Measurements from ENCODE around the gene SHISAL2A. TPM values are rescaled to one million over a fixed set of nuclear protein-coding genes. Genes with fewer than 3 reads are reported as not detected.

SHISAL2A gene
- total RNA-seq, 6 donors from 2014 or later = 0.24 to 10.5 (median 3.0) TPM; not detected in 3

DNA sequence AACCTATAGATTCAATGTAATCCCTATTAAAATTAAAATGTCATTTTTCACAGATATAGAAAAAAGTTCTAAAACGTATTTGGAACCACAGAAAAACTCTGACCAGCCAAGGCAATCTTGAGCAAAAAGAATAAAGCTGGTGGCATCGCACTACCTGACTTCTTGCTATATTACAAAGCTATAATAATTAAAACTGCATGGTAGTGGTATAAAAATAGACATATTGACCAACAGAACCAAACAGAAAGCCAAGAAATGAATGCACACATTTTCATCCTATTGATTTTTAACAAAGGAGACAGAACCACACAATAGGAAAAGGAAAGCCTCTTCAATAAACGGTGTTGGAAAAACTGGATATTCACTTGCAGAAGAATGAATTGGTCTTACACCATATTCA lies 9.2 kb upstream of the SHISAL2A start:
- WGBS, 2 donors = 90 to 94% methylated on average over 3 of the region's 3 CpGs
- TF ChIP-seq EP300 (IDR thresholded peaks at IDR 0.05) (no peak), POLR2A (IDR thresholded peaks at IDR 0.05) (no peak), POLR2AphosphoS5 (IDR thresholded peaks at IDR 0.05) (no peak)
- TF ChIP-seq, protein P1, sequence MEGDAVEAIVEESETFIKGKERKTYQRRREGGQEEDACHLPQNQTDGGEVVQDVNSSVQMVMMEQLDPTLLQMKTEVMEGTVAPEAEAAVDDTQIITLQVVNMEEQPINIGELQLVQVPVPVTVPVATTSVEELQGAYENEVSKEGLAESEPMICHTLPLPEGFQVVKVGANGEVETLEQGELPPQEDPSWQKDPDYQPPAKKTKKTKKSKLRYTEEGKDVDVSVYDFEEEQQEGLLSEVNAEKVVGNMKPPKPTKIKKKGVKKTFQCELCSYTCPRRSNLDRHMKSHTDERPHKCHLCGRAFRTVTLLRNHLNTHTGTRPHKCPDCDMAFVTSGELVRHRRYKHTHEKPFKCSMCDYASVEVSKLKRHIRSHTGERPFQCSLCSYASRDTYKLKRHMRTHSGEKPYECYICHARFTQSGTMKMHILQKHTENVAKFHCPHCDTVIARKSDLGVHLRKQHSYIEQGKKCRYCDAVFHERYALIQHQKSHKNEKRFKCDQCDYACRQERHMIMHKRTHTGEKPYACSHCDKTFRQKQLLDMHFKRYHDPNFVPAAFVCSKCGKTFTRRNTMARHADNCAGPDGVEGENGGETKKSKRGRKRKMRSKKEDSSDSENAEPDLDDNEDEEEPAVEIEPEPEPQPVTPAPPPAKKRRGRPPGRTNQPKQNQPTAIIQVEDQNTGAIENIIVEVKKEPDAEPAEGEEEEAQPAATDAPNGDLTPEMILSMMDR (IDR thresholded peaks at IDR 0.05) = no peak

DNA sequence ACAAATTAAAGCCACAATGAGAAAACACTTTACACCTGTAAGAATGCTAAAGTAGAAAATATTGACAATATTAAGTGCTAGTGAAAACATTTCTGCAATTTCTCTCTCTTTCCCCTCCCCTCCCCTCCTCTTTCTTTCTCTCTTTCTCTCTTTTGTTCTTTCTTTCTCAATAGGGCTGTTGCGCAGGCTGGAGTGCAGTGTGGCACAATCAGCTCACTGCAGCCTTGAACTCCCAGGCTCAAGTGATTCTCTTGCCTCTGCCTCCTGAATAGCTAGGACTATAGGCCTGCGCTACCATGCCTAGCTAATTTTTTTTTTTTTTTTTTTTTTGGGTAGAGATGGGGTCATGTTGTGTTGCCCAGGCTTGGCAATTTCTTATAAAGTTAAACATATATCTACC lies 5.9 kb upstream of the SHISAL2A start:
- no peaks in the 10 kb centered on the region for H3K36me3 ChIP-seq
- WGBS, 2 donors = 83 to 88% methylated on average over 2 of the region's 2 CpGs

More for the DNA sequence above, 9.2 kb upstream of the SHISAL2A start:
- ATAC-seq (ENCODE audit: low FRiP score in 2 of 2) (no peak), DNase-seq (no peak)
- no peaks in the 10 kb centered on the region for H3K27me3 ChIP-seq
- H3K9me3 ChIP-seq = peaks cover 0 to 15% (median 5%) of the 10 kb centered on the region in 4 donors
- no peaks in the 10 kb centered on the region for H3K4me1 ChIP-seq
- H3K4me3 ChIP-seq = no peak overlapping the region
- H3K27ac ChIP-seq = no peak overlapping the region
- H3K36me3 ChIP-seq = no peaks in the 10 kb centered on the region

DNA sequence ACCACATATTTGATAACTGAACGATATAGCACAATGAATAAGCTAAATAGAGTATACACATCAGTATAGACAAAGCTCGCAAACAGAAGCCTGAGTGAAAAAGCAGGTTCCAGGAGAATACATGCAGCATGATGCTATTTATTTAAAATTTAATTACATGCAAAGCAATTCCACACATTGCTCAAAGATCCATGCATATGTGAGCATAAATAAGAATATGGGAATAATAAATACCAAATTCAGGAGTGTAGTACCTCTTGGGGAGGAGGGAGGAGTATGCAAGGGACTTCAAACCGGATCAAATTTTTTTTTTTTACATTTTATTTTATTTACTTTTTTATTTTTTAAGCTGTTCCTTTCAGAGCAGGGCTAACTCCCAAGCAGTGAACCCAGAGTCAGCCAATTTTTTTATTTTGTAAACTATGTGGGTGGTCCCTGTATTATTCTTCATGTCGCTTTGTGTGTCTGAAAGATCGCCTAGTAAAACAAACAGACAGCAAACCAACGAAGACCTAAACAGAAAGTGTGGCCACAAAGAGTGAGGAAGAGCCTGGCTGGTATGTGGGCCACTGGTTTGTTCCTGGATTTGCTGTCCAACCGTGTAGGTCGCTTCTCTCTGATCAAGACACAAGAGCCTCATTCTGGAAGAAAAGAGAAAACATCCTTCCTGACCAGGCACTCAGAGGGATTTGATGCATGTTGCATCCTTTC lies 4.2 kb upstream of the SHISAL2A start:
- Histone ChIP-seq H3K9me3 (no peaks in the 10 kb centered on the region), H3K27me3 (peaks cover 0 to 11% (median 5%) of the 10 kb centered on the region in 4 donors), H3K36me3 (no peaks in the 10 kb centered on the region), H3K4me1 (peaks cover 7 to 17% (median 13%) of the 10 kb centered on the region in 4 donors), H3K27ac (no peak overlapping the region), H3K4me3 (no peak overlapping the region)
- ATAC-seq (ENCODE audit: low FRiP score in 2 of 2) (no peak), DNase-seq (no peak)
- TF ChIP-seq, protein P1 (IDR thresholded peaks at IDR 0.05) = no peak
- TF ChIP-seq POLR2AphosphoS5 (IDR thresholded peaks at IDR 0.05) (no peak), EP300 (IDR thresholded peaks at IDR 0.05) (no peak), POLR2A (IDR thresholded peaks at IDR 0.05) (no peak)
- 59 to 74% methylated on average over 8 of the region's 8 CpGs for WGBS, 2 donors

More for the DNA sequence above, 5.9 kb upstream of the SHISAL2A start:
- no peak for DNase-seq
- Histone ChIP-seq H3K9me3 (peaks cover 0 to 7% (median 3%) of the 10 kb centered on the region in 4 donors), H3K4me1 (peaks cover 0 to under 1% (median 0%) of the 10 kb centered on the region in 4 donors), H3K27ac (no peak overlapping the region), H3K27me3 (no peaks in the 10 kb centered on the region), H3K4me3 (no peak overlapping the region)
- no peak for ATAC-seq (ENCODE audit: low FRiP score in 2 of 2)
- no peak for TF ChIP-seq POLR2AphosphoS5 (IDR thresholded peaks at IDR 0.05)
- TF ChIP-seq EP300 (IDR thresholded peaks at IDR 0.05) = no peak
- TF ChIP-seq, protein P1 (IDR thresholded peaks at IDR 0.05) = no peak
- TF ChIP-seq POLR2A (IDR thresholded peaks at IDR 0.05) = no peak

DNA sequence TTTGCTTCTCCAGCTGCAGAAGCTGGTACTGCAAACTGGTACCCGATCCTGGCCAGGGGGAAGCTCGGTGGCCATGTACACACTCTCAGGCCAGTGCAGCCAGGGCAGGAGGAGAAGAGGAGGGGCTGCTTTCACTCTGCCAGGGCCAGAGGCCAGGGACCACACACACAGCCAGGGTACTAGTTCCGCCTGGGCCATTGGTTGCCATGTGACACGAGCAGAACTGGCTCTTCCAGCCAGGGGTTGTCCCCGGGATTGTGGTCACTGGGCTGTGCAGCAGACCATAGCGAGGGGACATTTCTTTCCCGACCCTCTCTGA lies 3.7 kb upstream of the SHISAL2A start:
- H3K9me3 ChIP-seq = no peaks in the 10 kb centered on the region
- no peak for DNase-seq
- no peak overlapping the region for H3K4me3 ChIP-seq
- ATAC-seq (ENCODE audit: low FRiP score in 2 of 2) = peak in 1 of 2 donors; percentile 15
- WGBS, 2 donors = 45 to 58% methylated on average over 6 to 7 of the region's 7 CpGs
- peaks cover 0 to 11% (median 5%) of the 10 kb centered on the region in 4 donors for H3K27me3 ChIP-seq
- peaks cover 7 to 17% (median 13%) of the 10 kb centered on the region in 4 donors for H3K4me1 ChIP-seq
- H3K36me3 ChIP-seq = no peaks in the 10 kb centered on the region
- TF ChIP-seq POLR2A (IDR thresholded peaks at IDR 0.05) (no peak), POLR2AphosphoS5 (IDR thresholded peaks at IDR 0.05) (no peak), EP300 (IDR thresholded peaks at IDR 0.05) (no peak)
- TF ChIP-seq, protein P1 (IDR thresholded peaks at IDR 0.05) = no peak
- H3K27ac ChIP-seq = no peak overlapping the region

DNA sequence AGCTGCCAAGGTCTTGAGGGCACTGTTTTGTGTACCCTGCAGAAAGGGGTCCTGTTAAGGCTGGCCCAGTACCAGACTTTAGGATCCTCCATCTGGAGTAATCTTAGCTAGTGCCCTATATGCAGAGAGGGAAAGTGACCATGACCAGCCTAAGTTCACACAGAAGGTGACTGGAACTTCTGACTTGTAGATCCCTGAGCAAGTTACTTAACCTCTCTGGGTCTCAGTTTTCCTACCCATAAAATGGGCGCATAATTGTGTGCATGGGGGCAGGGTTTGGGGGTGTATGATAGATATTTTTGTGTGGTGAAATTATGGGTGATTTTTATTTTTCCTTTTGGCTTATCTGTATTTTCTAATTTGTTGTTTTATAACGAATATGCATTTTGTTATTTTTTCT lies 3.3 kb upstream of the SHISAL2A start:
- TF ChIP-seq POLR2AphosphoS5 (IDR thresholded peaks at IDR 0.05) = no peak
- no peak for TF ChIP-seq EP300 (IDR thresholded peaks at IDR 0.05)
- no peak for TF ChIP-seq POLR2A (IDR thresholded peaks at IDR 0.05)
- TF ChIP-seq, protein P1 (IDR thresholded peaks at IDR 0.05) = no peak
- H3K36me3 ChIP-seq = no peaks in the 10 kb centered on the region
- 92 to 97% methylated on average over 2 of the region's 2 CpGs for WGBS, 2 donors
- no peak overlapping the region for H3K4me3 ChIP-seq
- H3K4me1 ChIP-seq = peaks cover 7 to 17% (median 13%) of the 10 kb centered on the region in 4 donors
- H3K9me3 ChIP-seq = no peaks in the 10 kb centered on the region
- ATAC-seq (ENCODE audit: low FRiP score in 2 of 2) = no peak
- H3K27ac ChIP-seq = no peak overlapping the region
- H3K27me3 ChIP-seq = peaks cover 0 to 11% (median 5%) of the 10 kb centered on the region in 4 donors
- no peak for DNase-seq

Measured in upper lobe of left lung (tissue), 6 donors.